Measurements from ENCODE around the gene RHEX.

RHEX gene

DNA sequence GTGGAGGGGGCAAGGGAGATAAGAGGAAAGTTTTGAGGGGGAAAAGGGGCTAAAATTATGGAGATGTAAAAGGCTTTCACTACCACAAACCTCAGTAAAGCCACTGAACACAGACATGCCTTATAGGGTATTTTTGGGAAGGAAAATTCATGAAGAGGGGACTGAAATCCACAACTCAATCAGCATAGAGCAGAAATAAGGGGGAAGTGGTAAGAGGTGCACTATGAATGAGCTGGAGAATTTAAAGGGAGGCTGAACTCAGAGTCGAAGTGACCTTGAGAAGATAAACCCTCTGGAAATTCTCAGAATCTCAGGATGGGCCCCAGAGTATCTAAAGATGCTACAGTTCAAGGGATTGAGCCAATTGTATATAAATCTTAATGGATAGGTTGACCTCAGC lies 15.3 kb downstream of the RHEX start:
- H3K4me3 ChIP-seq (ENCODE audit: low read depth, low read length), result no peak overlapping the region

DNA sequence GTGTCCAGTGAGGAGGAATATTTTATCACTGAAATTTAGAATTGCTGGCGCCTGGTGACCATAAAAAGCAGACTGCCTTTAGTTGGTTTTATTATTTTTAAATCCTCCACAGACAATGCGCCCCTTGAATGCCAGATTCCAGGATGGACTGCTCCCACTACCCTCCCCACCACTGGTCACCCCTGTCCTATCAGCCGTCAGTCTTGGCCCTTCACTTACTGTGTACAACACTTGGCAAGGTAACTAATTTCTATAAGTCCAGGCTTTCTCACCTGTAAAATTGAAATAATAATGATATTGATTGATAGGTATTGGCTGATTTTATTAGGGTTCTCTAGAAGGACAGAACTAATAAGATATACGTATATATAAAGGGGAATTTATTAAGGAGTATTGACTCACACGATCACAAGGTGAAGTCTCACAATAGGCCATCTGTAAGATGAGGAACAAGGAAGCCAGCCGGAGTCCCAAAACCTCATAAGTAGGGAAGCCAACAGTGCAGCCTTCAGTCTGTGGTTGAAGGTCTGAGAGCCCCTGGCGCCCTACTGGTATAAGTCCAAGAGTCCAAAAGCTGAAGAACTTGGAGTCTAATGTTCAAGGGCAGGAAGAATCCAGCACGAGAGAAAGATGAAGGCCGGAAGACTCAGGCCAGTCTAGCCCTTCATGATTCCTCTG lies 17.8 kb downstream of the RHEX start:
- TF ChIP-seq, protein P1, sequence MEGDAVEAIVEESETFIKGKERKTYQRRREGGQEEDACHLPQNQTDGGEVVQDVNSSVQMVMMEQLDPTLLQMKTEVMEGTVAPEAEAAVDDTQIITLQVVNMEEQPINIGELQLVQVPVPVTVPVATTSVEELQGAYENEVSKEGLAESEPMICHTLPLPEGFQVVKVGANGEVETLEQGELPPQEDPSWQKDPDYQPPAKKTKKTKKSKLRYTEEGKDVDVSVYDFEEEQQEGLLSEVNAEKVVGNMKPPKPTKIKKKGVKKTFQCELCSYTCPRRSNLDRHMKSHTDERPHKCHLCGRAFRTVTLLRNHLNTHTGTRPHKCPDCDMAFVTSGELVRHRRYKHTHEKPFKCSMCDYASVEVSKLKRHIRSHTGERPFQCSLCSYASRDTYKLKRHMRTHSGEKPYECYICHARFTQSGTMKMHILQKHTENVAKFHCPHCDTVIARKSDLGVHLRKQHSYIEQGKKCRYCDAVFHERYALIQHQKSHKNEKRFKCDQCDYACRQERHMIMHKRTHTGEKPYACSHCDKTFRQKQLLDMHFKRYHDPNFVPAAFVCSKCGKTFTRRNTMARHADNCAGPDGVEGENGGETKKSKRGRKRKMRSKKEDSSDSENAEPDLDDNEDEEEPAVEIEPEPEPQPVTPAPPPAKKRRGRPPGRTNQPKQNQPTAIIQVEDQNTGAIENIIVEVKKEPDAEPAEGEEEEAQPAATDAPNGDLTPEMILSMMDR (conservative IDR thresholded peaks at IDR 0.05; ENCODE audit: low read depth, low read length), result no peak
- DNase-seq (ENCODE audit: low read depth), result no peak
- no peak overlapping the region for H3K4me3 ChIP-seq (ENCODE audit: low read depth, low read length)

More for the DNA sequence above, 15.3 kb downstream of the RHEX start:
- TF ChIP-seq, protein P1 (conservative IDR thresholded peaks at IDR 0.05; ENCODE audit: low read depth, low read length), result no peak
- DNase-seq (ENCODE audit: low read depth), result no peak

DNA sequence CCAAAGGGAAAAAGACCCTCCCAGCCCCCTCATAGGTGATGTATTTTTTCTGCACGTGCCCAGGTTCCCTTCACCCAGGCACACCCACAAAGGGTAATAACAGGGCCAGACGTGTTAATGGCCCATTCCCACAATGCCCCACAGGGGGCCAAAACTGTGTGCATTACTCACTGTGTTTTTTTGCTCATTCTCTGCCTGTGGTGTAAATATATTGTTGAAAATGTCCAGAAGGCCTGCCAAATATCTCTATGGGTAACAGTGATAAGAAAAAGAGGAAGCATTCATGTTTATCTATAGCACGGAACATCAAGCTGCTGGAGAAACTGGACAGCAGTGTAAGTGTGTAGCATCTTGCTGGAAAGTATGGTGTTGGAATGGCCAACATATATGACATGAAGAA lies 21.9 kb downstream of the RHEX start:
- peak; percentile 16 for DNase-seq (ENCODE audit: low read depth)
- no peak overlapping the region for H3K4me3 ChIP-seq (ENCODE audit: low read depth, low read length)
- TF ChIP-seq, protein P1 (conservative IDR thresholded peaks at IDR 0.05; ENCODE audit: low read depth, low read length), result peak; percentile 14

DNA sequence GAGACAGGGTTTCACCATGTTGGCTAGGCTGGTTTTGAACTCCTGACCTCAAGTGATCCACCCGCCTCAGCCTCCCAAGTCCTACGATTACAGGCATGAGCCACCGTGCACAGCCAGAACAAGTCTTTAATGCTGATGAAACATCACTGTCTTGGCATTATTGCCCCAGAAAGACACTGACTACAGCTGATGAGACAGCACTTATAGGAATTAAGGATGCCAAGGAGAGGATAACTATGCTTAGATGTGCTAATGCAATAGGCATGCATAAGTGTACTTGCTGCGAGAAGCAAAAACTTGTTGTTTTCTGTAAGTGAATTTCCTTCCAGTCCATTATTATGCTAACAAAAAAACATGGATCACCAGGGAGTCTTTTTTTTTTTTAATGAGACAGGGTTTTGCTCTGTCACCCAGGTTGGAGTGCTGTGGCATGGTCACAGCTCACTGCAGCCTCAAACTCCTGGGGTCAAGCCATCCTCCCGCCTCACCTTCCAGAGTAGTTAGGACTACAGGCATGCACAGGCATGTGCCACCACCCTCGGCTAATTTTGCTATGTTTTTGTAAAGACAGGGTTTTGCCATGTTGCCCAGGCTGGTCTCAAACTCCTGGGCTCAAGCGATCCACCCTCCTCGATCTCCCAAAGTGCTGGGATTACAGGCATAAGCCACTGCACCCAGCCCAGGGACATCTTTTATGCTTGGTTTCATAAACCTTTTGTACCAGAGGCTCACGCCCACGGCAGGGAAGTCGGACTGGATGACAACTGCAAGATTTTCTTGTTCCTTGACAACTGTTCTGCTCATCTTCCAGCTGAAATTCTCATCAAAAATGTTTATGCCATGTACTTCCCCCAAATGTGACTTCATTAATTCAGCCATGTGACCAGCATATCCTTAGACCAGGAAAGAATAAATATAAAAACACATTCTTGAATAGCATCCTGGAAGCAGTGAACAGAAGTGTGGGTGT lies 23.1 kb downstream of the RHEX start:
- H3K4me3 ChIP-seq (ENCODE audit: low read depth, low read length), result no peak overlapping the region
- DNase-seq (ENCODE audit: low read depth), result peak; percentile 36

DNA sequence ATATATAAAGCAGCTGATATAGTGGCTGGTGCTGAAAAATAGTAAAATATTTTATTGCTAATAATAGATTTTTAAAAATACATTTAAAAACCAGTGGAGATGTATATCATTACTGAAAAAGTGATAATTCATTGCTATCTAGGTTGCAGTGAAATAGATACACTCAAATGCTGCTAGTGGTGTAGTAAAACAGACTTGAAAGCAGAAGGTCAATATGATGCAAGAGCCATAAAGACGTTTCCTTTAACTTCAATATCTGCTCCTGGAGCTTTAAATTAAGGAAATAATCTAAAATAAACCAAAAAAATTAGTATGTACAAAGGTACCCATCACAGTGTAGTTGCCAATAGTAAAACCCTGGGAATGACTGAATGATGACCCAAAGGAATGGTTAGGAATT lies 26.2 kb downstream of the RHEX start:
- H3K4me3 ChIP-seq (ENCODE audit: low read depth, low read length), result no peak overlapping the region
- TF ChIP-seq, protein P1 (conservative IDR thresholded peaks at IDR 0.05; ENCODE audit: low read depth, low read length), result no peak
- no peak for DNase-seq (ENCODE audit: low read depth)

More for the DNA sequence above, 23.1 kb downstream of the RHEX start:
- TF ChIP-seq, protein P1 (conservative IDR thresholded peaks at IDR 0.05; ENCODE audit: low read depth, low read length), result no peak

DNA sequence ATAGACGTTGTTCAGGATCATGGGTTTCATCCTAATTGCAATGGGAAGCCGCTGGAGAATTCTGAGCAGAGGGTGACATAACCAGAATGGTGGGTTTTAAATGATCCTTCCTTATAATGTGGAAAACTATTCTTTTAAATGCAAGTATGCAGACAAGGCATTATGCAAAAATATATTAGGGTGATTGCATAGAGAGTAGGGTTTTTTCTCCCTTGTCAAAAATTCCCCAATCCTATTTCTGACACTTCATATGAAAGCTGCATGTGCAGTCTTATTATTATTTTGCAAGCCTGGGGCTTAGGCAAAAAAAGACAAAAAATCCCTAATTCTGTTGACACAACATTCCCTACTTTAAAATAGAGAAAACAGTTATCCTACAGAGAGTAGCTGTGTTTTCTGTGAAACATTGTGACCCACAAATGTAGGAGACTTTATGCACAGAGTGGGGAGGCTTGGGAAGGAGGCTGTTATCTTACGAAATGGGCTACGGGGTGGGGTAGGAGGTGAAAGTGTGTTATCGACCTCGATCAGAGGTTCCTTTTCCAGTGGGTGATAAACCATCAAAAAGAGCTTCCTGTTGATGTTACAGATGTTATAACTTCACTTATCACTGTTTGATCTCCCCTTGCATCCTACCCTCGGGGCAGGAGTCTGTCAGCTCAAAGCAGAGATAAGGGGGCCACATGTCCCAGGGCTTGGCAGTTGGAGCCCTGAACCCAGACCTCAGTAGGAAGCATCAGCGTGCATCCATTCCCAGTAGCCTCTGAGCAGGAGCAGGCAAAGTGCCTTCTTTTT lies 27.2 kb downstream of the RHEX start:
- H3K4me3 ChIP-seq (ENCODE audit: low read depth, low read length), result no peak overlapping the region
- DNase-seq (ENCODE audit: low read depth), result no peak
- TF ChIP-seq, protein P1 (conservative IDR thresholded peaks at IDR 0.05; ENCODE audit: low read depth, low read length), result no peak

All from choroid plexus epithelial cell (primary cell).